Effector CD4-positive, alpha-beta T cell (primary cell): ENCODE results near the gene BTRC.

Experiments
- DNase-seq: peaks from one replicate; pipeline ENCODE4 v3.0.0-alpha.2; 2020

BTRC gene

GRCh38 chr10:101446071-101446470 is 92.1 kb downstream of the BTRC start:
- no peak for DNase-seq

- DNase-seq = no peak
Measured at GRCh38 chr10:101446947-101447346, 93.0 kb downstream of the BTRC start.

GRCh38 chr10:101447477-101447876 is 93.5 kb downstream of the BTRC start:
- DNase-seq = no peak

GRCh38 chr10:101450277-101451080 is 96.5 kb downstream of the BTRC start:
- no peak for DNase-seq

GRCh38 chr10:101451261-101451660 is 97.3 kb downstream of the BTRC start:
- no peak for DNase-seq

- DNase-seq = no peak
Measured at GRCh38 chr10:101451667-101452069, 97.7 kb downstream of the BTRC start.

GRCh38 chr10:101452176-101452575 is 98.2 kb downstream of the BTRC start:
- no peak for DNase-seq

GRCh38 chr10:101452593-101452992 is 98.6 kb downstream of the BTRC start:
- no peak for DNase-seq

- no peak for DNase-seq
Measured at GRCh38 chr10:101453318-101453717, 99.4 kb downstream of the BTRC start.

- no peak for DNase-seq
Measured at GRCh38 chr10:101453791-101454718, 100.1 kb downstream of the BTRC start.

- no peak for DNase-seq
Measured at GRCh38 chr10:101458869-101459268, 104.9 kb downstream of the BTRC start.

- DNase-seq = no peak
Measured at GRCh38 chr10:101464082-101464481, 110.1 kb downstream of the BTRC start.

GRCh38 chr10:101464599-101464998 is 110.6 kb downstream of the BTRC start:
- no peak for DNase-seq

GRCh38 chr10:101466016-101466912 is 112.3 kb downstream of the BTRC start:
- DNase-seq = no peak

GRCh38 chr10:101467286-101467770 is 113.4 kb downstream of the BTRC start:
- peak; percentile 14 for DNase-seq

- DNase-seq = no peak
Measured at GRCh38 chr10:101468159-101468558, 114.2 kb downstream of the BTRC start.

- DNase-seq = no peak
Measured at GRCh38 chr10:101476383-101476782, 122.4 kb downstream of the BTRC start.

GRCh38 chr10:101478956-101479355 is 125.0 kb downstream of the BTRC start:
- no peak for DNase-seq

GRCh38 chr10:101481256-101481655 is 127.3 kb downstream of the BTRC start:
- no peak for DNase-seq

GRCh38 chr10:101482568-101482967 is 128.6 kb downstream of the BTRC start:
- no peak for DNase-seq

GRCh38 chr10:101484175-101484745 is 130.3 kb downstream of the BTRC start:
- DNase-seq = no peak

- DNase-seq = no peak
Measured at GRCh38 chr10:101485207-101485606, 131.2 kb downstream of the BTRC start.
